Measurements from ENCODE around the gene COX6B2. TPM values are rescaled to one million over a fixed set of nuclear protein-coding genes. Genes with fewer than 3 reads are reported as not detected.

COX6B2 gene
- total RNA-seq, 1 donor from 2014 or later, result not detected

GRCh38 chr19:55347442-55348009 lies 7.0 kb downstream of the COX6B2 start:
- no peak for TF ChIP-seq CTCF (IDR thresholded peaks at IDR 0.05)
- DNase-seq (ENCODE audit: extremely low spot score, unreplicated experiment), result no peak
- Mint-ChIP-seq H3K27me3 (ENCODE audit: unreplicated experiment) (peaks cover 9% of the 10 kb centered on the region), H3K9me3 (ENCODE audit: unreplicated experiment) (no peaks in the 10 kb centered on the region), H3K36me3 (ENCODE audit: unreplicated experiment) (peaks cover 8% of the 10 kb centered on the region), H3K27ac (ENCODE audit: unreplicated experiment) (no peak overlapping the region), H3K4me1 (ENCODE audit: unreplicated experiment) (peaks cover 28% of the 10 kb centered on the region), H3K4me3 (ENCODE audit: unreplicated experiment) (no peak overlapping the region)

- no peak for DNase-seq (ENCODE audit: extremely low spot score, unreplicated experiment)
Observed at GRCh38 chr19:55346725-55347441, 7.6 kb downstream of the COX6B2 start.

GRCh38 chr19:55345818-55346724 lies 8.4 kb downstream of the COX6B2 start:
- no peak overlapping the region for H3K4me3 Mint-ChIP-seq (ENCODE audit: unreplicated experiment)
- H3K27me3 Mint-ChIP-seq (ENCODE audit: unreplicated experiment), result peaks cover under 1% of the 10 kb centered on the region
- peaks cover 31% of the 10 kb centered on the region for H3K4me1 Mint-ChIP-seq (ENCODE audit: unreplicated experiment)
- peaks cover 8% of the 10 kb centered on the region for H3K36me3 Mint-ChIP-seq (ENCODE audit: unreplicated experiment)
- no peak for DNase-seq (ENCODE audit: extremely low spot score, unreplicated experiment)
- peak overlapping the region; percentile 41 for H3K27ac Mint-ChIP-seq (ENCODE audit: unreplicated experiment)
- no peaks in the 10 kb centered on the region for H3K9me3 Mint-ChIP-seq (ENCODE audit: unreplicated experiment)
- no peak for TF ChIP-seq CTCF (IDR thresholded peaks at IDR 0.05)

More at GRCh38 chr19:55346725-55347441, 7.6 kb downstream of the COX6B2 start:
- no peak overlapping the region for H3K4me3 Mint-ChIP-seq (ENCODE audit: unreplicated experiment)
- H3K4me1 Mint-ChIP-seq (ENCODE audit: unreplicated experiment), result peaks cover 27% of the 10 kb centered on the region
- TF ChIP-seq CTCF (IDR thresholded peaks at IDR 0.05), result no peak
- H3K27me3 Mint-ChIP-seq (ENCODE audit: unreplicated experiment), result peaks cover 7% of the 10 kb centered on the region
- H3K36me3 Mint-ChIP-seq (ENCODE audit: unreplicated experiment), result peaks cover 8% of the 10 kb centered on the region
- H3K27ac Mint-ChIP-seq (ENCODE audit: unreplicated experiment), result no peak overlapping the region
- H3K9me3 Mint-ChIP-seq (ENCODE audit: unreplicated experiment), result no peaks in the 10 kb centered on the region

- no peak overlapping the region for H3K4me3 Mint-ChIP-seq (ENCODE audit: unreplicated experiment)
- H3K4me1 Mint-ChIP-seq (ENCODE audit: unreplicated experiment), result peaks cover 39% of the 10 kb centered on the region
- DNase-seq (ENCODE audit: extremely low spot score, unreplicated experiment), result no peak
- no peaks in the 10 kb centered on the region for H3K27me3 Mint-ChIP-seq (ENCODE audit: unreplicated experiment)
- peaks cover 8% of the 10 kb centered on the region for H3K36me3 Mint-ChIP-seq (ENCODE audit: unreplicated experiment)
- H3K9me3 Mint-ChIP-seq (ENCODE audit: unreplicated experiment), result no peaks in the 10 kb centered on the region
- no peak for TF ChIP-seq CTCF (IDR thresholded peaks at IDR 0.05)
- peak overlapping the region; percentile 64 for H3K27ac Mint-ChIP-seq (ENCODE audit: unreplicated experiment)
Observed at GRCh38 chr19:55345101-55345817, 9.3 kb downstream of the COX6B2 start.

All from osteocyte (in vitro differentiated cells).